Stimulated activated CD4-positive, alpha-beta T cell treated with anti-CD3 and anti-CD28 coated beads, Interleukin-15, amount 100 ng/mL, for 48 hours (primary cell): ENCODE measurements around the gene FTH1.
"Not testable (repeated sequence)": the region's sequence is repeated elsewhere in the genome, so short reads cannot be mapped to it uniquely, and the experiment has no call there.

ENCODE experiments used
- DNase-seq, 2 donors: peaks; one replicate each; pipeline ENCODE4 v3.0.0-alpha.2; 2020; ENCODE audit warnings: low read depth in 2 of 2

Gene FTH1

GRCh38 chr11:61978703-61979661 lies 11.5 kb upstream of the FTH1 start:
- no peak for DNase-seq

GRCh38 chr11:61976813-61977475 lies 9.5 kb upstream of the FTH1 start:
- DNase-seq = no peak

GRCh38 chr11:61976420-61976800 lies 9.0 kb upstream of the FTH1 start:
- no peak for DNase-seq

- no peak for DNase-seq
Observed at GRCh38 chr11:61975638-61976419, 8.4 kb upstream of the FTH1 start.

GRCh38 chr11:61974766-61975631 lies 7.6 kb upstream of the FTH1 start:
- DNase-seq = no peak

- no peak for DNase-seq
Observed at GRCh38 chr11:61973476-61974162, 6.2 kb upstream of the FTH1 start.

GRCh38 chr11:61972672-61973475 lies 5.4 kb upstream of the FTH1 start:
- no peak for DNase-seq

- no peak for DNase-seq
Observed at GRCh38 chr11:61972112-61972671, 4.8 kb upstream of the FTH1 start.

- DNase-seq = peak; percentile 37 to 51
Observed at GRCh38 chr11:61971248-61972111, 4.0 kb upstream of the FTH1 start.

GRCh38 chr11:61969838-61970662 lies 2.6 kb upstream of the FTH1 start:
- DNase-seq = no peak

- no peak for DNase-seq
Observed at GRCh38 chr11:61969391-61969758, 1.9 kb upstream of the FTH1 start.

- DNase-seq = no peak
Observed at GRCh38 chr11:61968758-61969390, 1.4 kb upstream of the FTH1 start.

GRCh38 chr11:61967924-61968757 lies 707 bp upstream of the FTH1 start:
- peak in 1 of 2 donors; percentile 14 for DNase-seq

- DNase-seq = no peak
Observed at GRCh38 chr11:61966734-61967115, 709 bp downstream of the FTH1 start.

- DNase-seq = not testable (repeated sequence)
Observed at GRCh38 chr11:61964666-61965271, 2.7 kb downstream of the FTH1 start.
